ENCODE data around the gene PEX19.

DNA sequence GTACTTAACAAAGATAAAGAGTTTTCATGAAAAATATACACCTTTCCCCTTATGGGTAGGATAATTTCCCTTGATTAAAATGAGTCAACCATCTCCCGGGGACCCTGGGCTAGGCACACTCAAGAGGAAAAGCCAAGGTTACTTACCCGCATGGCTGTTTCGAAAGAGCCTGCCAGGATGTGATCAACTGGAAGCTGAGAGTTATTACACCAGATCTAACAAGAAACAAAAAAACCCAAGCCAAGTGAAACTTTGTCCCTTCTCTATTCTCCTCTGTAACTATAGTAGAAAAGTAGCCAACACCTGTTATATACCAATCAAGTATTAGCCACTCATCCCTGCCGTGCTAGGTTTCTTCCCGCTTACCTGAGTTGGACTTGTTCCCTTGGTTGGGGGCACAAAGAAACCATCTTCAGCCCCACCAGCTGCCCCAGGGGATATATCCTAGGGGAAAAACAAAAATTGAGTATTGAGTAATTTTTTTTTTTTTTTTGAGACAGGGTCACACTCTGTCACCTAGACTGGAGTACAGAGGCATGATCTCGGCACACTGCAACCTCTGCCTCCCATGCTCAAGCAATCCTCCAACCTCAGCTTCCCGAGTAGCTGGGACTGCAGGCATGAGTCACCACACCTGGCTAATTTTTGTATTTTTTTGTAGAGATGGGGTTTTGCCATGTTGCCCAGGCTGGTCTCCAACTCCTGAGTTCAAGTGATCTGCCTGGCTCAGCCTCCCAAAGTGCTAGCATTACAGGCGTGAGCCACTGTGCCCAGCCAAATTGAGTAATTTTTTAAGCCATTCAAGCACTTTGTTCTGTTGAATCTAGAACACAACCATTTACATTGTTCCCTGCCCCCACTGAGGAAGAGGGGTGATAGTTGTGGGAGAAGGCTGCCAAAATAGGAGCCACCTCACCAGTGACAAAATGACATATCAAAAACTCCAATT, 8.4 kb upstream of the PEX19 start:
- no peak for TF ChIP-seq POLR2A (IDR thresholded peaks at IDR 0.05)
- TF ChIP-seq, protein P1, sequence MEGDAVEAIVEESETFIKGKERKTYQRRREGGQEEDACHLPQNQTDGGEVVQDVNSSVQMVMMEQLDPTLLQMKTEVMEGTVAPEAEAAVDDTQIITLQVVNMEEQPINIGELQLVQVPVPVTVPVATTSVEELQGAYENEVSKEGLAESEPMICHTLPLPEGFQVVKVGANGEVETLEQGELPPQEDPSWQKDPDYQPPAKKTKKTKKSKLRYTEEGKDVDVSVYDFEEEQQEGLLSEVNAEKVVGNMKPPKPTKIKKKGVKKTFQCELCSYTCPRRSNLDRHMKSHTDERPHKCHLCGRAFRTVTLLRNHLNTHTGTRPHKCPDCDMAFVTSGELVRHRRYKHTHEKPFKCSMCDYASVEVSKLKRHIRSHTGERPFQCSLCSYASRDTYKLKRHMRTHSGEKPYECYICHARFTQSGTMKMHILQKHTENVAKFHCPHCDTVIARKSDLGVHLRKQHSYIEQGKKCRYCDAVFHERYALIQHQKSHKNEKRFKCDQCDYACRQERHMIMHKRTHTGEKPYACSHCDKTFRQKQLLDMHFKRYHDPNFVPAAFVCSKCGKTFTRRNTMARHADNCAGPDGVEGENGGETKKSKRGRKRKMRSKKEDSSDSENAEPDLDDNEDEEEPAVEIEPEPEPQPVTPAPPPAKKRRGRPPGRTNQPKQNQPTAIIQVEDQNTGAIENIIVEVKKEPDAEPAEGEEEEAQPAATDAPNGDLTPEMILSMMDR (IDR thresholded peaks at IDR 0.05), result no peak
